Measurements from ENCODE around the gene PLCD1. TPM values are rescaled to one million over a fixed set of nuclear protein-coding genes. Genes with fewer than 3 reads are reported as not detected.

PLCD1 gene
- total and polyA plus RNA-seq, 2 of the 8 experiments (the other 6 are each of a cell fraction or from before 2014, with no cell fraction given), result 15.3 to 19.2 TPM

DNA sequence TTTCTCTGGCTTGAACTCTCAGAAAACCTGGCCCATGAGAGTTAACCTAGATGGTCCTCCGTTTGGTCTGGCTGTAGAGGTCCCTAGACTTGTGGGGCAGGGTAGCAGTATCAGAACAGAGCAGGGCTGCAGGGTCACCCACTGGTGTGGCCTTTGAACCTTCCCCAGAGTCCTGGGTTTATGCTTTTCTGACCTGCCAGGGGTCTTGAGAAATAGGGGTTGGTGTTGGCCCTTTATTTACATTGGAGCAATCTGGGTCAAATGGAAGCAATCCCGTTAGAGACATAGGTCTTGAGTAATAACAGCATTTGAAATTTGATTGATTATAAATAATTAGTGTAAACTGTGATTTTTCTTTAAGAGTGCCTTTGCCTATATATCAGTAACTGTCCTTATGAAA is 33.4 kb upstream of the PLCD1 start:
- Histone ChIP-seq H3K27me3 (replicated peaks in 1 of 4; ENCODE audit: control insufficient read depth in 3 of 4, extremely low read depth in 1 of 4, insufficient read depth in 3 of 4, low read length in 3 of 4) (no peaks in the 10 kb centered on the region), H4K5ac (ENCODE audit: insufficient read length, low read depth, low read length) (no peak overlapping the region), H3K4me3 (ENCODE audit: extremely low read depth in 1 of 4, insufficient read depth in 2 of 4, low read depth in 3 of 4, low read length in 4 of 4) (no peak overlapping the region), H4K20me1 (replicated peaks in 1 of 2; ENCODE audit: control insufficient read depth in 1 of 2, insufficient read depth in 2 of 2, low read length in 2 of 2) (no peaks in the 10 kb centered on the region), H3K14ac (ENCODE audit: insufficient read length) (no peak overlapping the region), H2AFZ (ENCODE audit: low read length) (no peak overlapping the region), H3K79me2 (ENCODE audit: control insufficient read depth in 1 of 2, insufficient read depth in 2 of 2, low read length in 2 of 2) (no peaks in the 10 kb centered on the region), H2BK20ac (ENCODE audit: low read length) (no peak overlapping the region), H3K4me2 (ENCODE audit: insufficient read depth in 1 of 2, low read depth in 2 of 2, low read length in 2 of 2) (no peak overlapping the region), H3K36me3 (ENCODE audit: control insufficient read depth in 2 of 4, insufficient read depth in 4 of 4, low read length in 3 of 4) (no peaks in the 10 kb centered on the region), H3K23ac (ENCODE audit: insufficient read length) (no peak overlapping the region), H3K27ac (ENCODE audit: low read depth, low read length) (no peak overlapping the region), H2AK5ac (ENCODE audit: low read depth, low read length) (no peak overlapping the region), H2BK12ac (ENCODE audit: low read depth, low read length) (no peak overlapping the region), H3K9ac (replicated peaks in 1 of 4; ENCODE audit: extremely low read depth in 1 of 4, low read depth in 3 of 4, low read length in 3 of 4) (no peak overlapping the region), H3K4me1 (replicated peaks in 1 of 4; ENCODE audit: control insufficient read depth in 3 of 4, insufficient read depth in 4 of 4, low read length in 3 of 4) (no peaks in the 10 kb centered on the region), H4K91ac (replicated peaks; ENCODE audit: insufficient read length, low read length) (no peak overlapping the region), H3K9me3 (ENCODE audit: insufficient read depth in 2 of 2, low read depth in 1 of 2, low read length in 1 of 2) (peaks cover 4 to 16% of the 10 kb centered on the region in 2 experiments; a peak in 3 of 4 replicates), H3K4ac (replicated peaks; ENCODE audit: insufficient read length, low read depth, low read length) (no peak overlapping the region), H4K8ac (ENCODE audit: extremely low read depth, insufficient read depth, low read length) (no peak overlapping the region), H3K79me1 (ENCODE audit: low read depth, low read length) (no peaks in the 10 kb centered on the region), H3K56ac (replicated peaks; ENCODE audit: insufficient read length, low read depth, low read length) (no peak overlapping the region), H3K23me2 (ENCODE audit: low read depth, low read length) (0 out of 2 replicates have a peak, but pooled peaks cover 2% of the 10 kb centered on the region), H2BK15ac (ENCODE audit: low read length) (no peak overlapping the region), H3K18ac (ENCODE audit: extremely low read depth, low read length) (no peak overlapping the region), H2BK120ac (replicated peaks; ENCODE audit: low read depth, low read length) (no peak overlapping the region), H2BK5ac (ENCODE audit: low read depth, low read length) (no peak overlapping the region)
- POLR2A ChIA-PET (ENCODE audit: partially characterized antibody), result no interaction called here
- CTCF ChIA-PET (ENCODE audit: partially characterized antibody), result no interaction called here
- 81% methylated on average over 2 of the region's 2 CpGs; no CpG with 5 or more reads in 1 of the 2 experiments for WGBS, 2 experiments (ENCODE audit: extremely low coverage in 1 of 2, insufficient coverage in 1 of 2, insufficient read length in 1 of 2, insufficient replicate concordance in 2 of 2, low coverage in 1 of 2, low lambda C conversion rate in 2 of 2, missing lambda C conversion rate in 1 of 2)
- no peak for FAIRE-seq
- DNase-seq (ENCODE audit: low read depth in 1 of 2, low spot score in 2 of 2), result no peak
- TF ChIP-seq RFX5 (IDR thresholded peaks at IDR 0.05; ENCODE audit: borderline replicate concordance, low read depth, low read length) (no peak), POLR2AphosphoS5 (IDR thresholded peaks at IDR 0.05; ENCODE audit: low read depth, low read length) (no peak), GABPA (IDR thresholded peaks at IDR 0.05; ENCODE audit: borderline replicate concordance, insufficient read depth, low read length) (no peak), EZH2 (IDR thresholded peaks at IDR 0.05; ENCODE audit: low read depth, low read length, severe bottlenecking) (no peak), TEAD4 (IDR thresholded peaks at IDR 0.05; ENCODE audit: low read depth, low read length) (no peak), CHD1 (IDR thresholded peaks at IDR 0.05; ENCODE audit: low read depth, low read length) (no peak), CREB1 (IDR thresholded peaks at IDR 0.05) (no peak), BCL11A (IDR thresholded peaks at IDR 0.05; ENCODE audit: low read depth in 2 of 2, low read length in 2 of 2) (no peak), SIN3A (conservative IDR thresholded peaks at IDR 0.05 in 1 of 2, IDR thresholded peaks at IDR 0.05 in 1 of 2; ENCODE audit: low read depth in 1 of 2, low read length in 2 of 2) (no peak), RXRA (IDR thresholded peaks at IDR 0.05; ENCODE audit: insufficient read depth, low read depth, low read length) (no peak), YY1 (IDR thresholded peaks at IDR 0.05; ENCODE audit: low read depth, low read length) (no peak), RAD21 (IDR thresholded peaks at IDR 0.05 in 1 of 2, conservative IDR thresholded peaks at IDR 0.05 in 1 of 2; ENCODE audit: low read depth in 2 of 2, low read length in 2 of 2) (no peak)
- TF ChIP-seq, protein P1, sequence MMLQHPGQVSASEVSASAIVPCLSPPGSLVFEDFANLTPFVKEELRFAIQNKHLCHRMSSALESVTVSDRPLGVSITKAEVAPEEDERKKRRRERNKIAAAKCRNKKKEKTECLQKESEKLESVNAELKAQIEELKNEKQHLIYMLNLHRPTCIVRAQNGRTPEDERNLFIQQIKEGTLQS (IDR thresholded peaks at IDR 0.05; ENCODE audit: insufficient read depth, low read depth, low read length), result no peak
- TF ChIP-seq, protein P2, sequence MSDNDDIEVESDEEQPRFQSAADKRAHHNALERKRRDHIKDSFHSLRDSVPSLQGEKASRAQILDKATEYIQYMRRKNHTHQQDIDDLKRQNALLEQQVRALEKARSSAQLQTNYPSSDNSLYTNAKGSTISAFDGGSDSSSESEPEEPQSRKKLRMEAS (IDR thresholded peaks at IDR 0.05), result no peak
